Caco-2 (cell line): ENCODE measurements around the gene ZMYND8. TPM values are rescaled to one million over a fixed set of nuclear protein-coding genes. Genes with fewer than 3 reads are reported as not detected.

Experiments
- BruUV-seq: library from RNA; stranded (reverse); fragments of 400-500 nt; replicated peaks from 2 replicates; lab custom pipeline; 2021; lab: Mats Ljungman, UMichigan
- CTCF ChIA-PET: fragments of 300-600 bp; sonication (Branson Sonifier 250); formaldehyde crosslinking; loops from one replicate; lab custom pipeline; 2022; ENCODE audit warnings: antibody characterized with exemption; lab: Charles Lee
- POLR2A ChIA-PET: fragments of 300-600 bp; sonication (Branson Sonifier 250); formaldehyde crosslinking; loops from one replicate; lab custom pipeline; 2022; ENCODE audit warnings: antibody characterized with exemption; lab: Charles Lee
- DNase-seq, 2 experiments: peaks; one replicate each; pipeline versions ENCODE4 v3.0.0 to v3.0.0-alpha.2; 2020 to 2022
- H3K27me3 ChIP-seq: replicated peaks from 2 replicates; pipeline ENCODE4 v1.6.0; 2011; ENCODE audit warnings: low read length; ENCODE audit not compliant: control insufficient read depth, insufficient read depth
- H3K36me3 ChIP-seq: 2 replicates; pipeline ENCODE4 v1.5.1; 2011; ENCODE audit warnings: low read length; ENCODE audit not compliant: control insufficient read depth, insufficient read depth
- H3K4me1 ChIP-seq: fragments of 250-450 bp; sonication (Bioruptor Pico); 2 replicates; pipeline ENCODE4 v1.5.1; 2020; ENCODE audit warnings: mild to moderate bottlenecking
- H3K4me3 ChIP-seq: 2 replicates; pipeline ENCODE4 v1.5.1; 2011; ENCODE audit warnings: low read depth, mild to moderate bottlenecking, control low read depth, low read length
- H3K9me3 ChIP-seq: fragments of 250-450 bp; sonication (Bioruptor Pico); 2 replicates; pipeline ENCODE4 v1.5.1; 2020; ENCODE audit warnings: mild to moderate bottlenecking, moderate library complexity
- H3K27ac Mint-ChIP-seq: one replicate; pipeline ENCODE4 v1.8.0; 2022; ENCODE audit warnings: mixed read lengths; ENCODE audit not compliant: unreplicated experiment
- H3K27me3 Mint-ChIP-seq: one replicate; pipeline ENCODE4 v1.8.0; 2022; ENCODE audit warnings: mixed read lengths; ENCODE audit not compliant: insufficient read depth, unreplicated experiment
- H3K36me3 Mint-ChIP-seq: one replicate; pipeline ENCODE4 v1.8.0; 2022; ENCODE audit warnings: mild to moderate bottlenecking, mixed read lengths; ENCODE audit not compliant: insufficient read depth, unreplicated experiment
- H3K4me1 Mint-ChIP-seq: one replicate; pipeline ENCODE4 v1.8.0; 2022; ENCODE audit warnings: low read depth, mixed read lengths; ENCODE audit not compliant: unreplicated experiment
- H3K4me3 Mint-ChIP-seq: one replicate; pipeline ENCODE4 v1.8.0; 2022; ENCODE audit warnings: mild to moderate bottlenecking, moderate library complexity, mixed read lengths; ENCODE audit not compliant: unreplicated experiment
- H3K9me3 Mint-ChIP-seq: one replicate; pipeline ENCODE4 v1.8.0; 2022; ENCODE audit warnings: mixed read lengths; ENCODE audit not compliant: unreplicated experiment
- CTCF ChIP-seq, 2 experiments: fragments of 200-600 bp in 1 of 2; IDR thresholded peaks; 1 replicate in 1 of 2; 2 replicates in 1 of 2; pipeline versions ENCODE4 v1.5.1 to v1.8.0; 2011 to 2022; ENCODE audit warnings: antibody characterized with exemption in 1 of 2, control low read depth in 1 of 2, inconsistent platforms in 1 of 2, low read depth in 1 of 2, low read length in 1 of 2, mild to moderate bottlenecking in 1 of 2, moderate library complexity in 1 of 2; ENCODE audit not compliant: insufficient read depth in 1 of 2, severe bottlenecking in 1 of 2, unreplicated experiment in 1 of 2
- intact Hi-C: fragments of 100-400 bp; cut with micrococcal nuclease; formaldehyde crosslinking; loops from one replicate; pipeline ENCODE4 v1.10.0; 2022; ENCODE audit not compliant: unreplicated experiment
- total RNA-seq: library from RNA; stranded (reverse); gene quantifications from 2 replicates; pipeline ENCODE4 v1.2.3, GENCODE V29; 2022

ZMYND8 gene
- total RNA-seq, 1 experiment from 2014 or later: 194 TPM

- H3K4me3 Mint-ChIP-seq: peak overlapping the region; percentile 95
- peaks cover 45% of the 10 kb centered on the region for H3K4me1 ChIP-seq
Observed at GRCh38 chr20:47359530-47360296, 3.2 kb upstream of the ZMYND8 start.

GRCh38 chr20:47358672-47359529 is 2.4 kb upstream of the ZMYND8 start:
- Mint-ChIP-seq H3K4me1 (peaks cover 77% of the 10 kb centered on the region), H3K4me3 (peak overlapping the region; percentile 95), H3K27ac (peak overlapping the region; percentile 100), H3K9me3 (no peaks in the 10 kb centered on the region), H3K36me3 (peaks cover 54% of the 10 kb centered on the region), H3K27me3 (no peaks in the 10 kb centered on the region)
- H3K36me3 ChIP-seq: no peaks in the 10 kb centered on the region
- intact Hi-C loops: loop anchor here (1.0 to 2.0 kb wide), 6 partner anchors 14 to 159 kb away; no protein-coding TSS in a partner anchor
- peak; percentile 99 to 100 for DNase-seq
- peak overlapping the region; percentile 34 for H3K4me3 ChIP-seq
- ChIA-PET POLR2A (interaction anchor here (0.5 to 7.8 kb wide), 35 partner anchors 8 to 1495 kb away, joined by 3 to 140 read pairs (median 7); partner anchors contain the start of gene NCOA3), CTCF (interaction anchor here (0.5 to 10.2 kb wide), 28 partner anchors 8 to 644 kb away, joined by 3 to 306 read pairs (median 4); partner anchors contain the start of gene NCOA3)
- TF ChIP-seq CTCF (IDR thresholded peaks at IDR 0.05; ENCODE audit: insufficient read depth in 1 of 2, low read depth in 1 of 2, low read length in 1 of 2, severe bottlenecking in 1 of 2, unreplicated experiment in 1 of 2): no peak
- H3K4me1 ChIP-seq: peaks cover 53% of the 10 kb centered on the region
- BruUV-seq: TSS peak; percentile 12
- H3K9me3 ChIP-seq: no peaks in the 10 kb centered on the region
- no peaks in the 10 kb centered on the region for H3K27me3 ChIP-seq

More at GRCh38 chr20:47359530-47360296, 3.2 kb upstream of the ZMYND8 start:
- DNase-seq: no peak
- peaks cover 47% of the 10 kb centered on the region for H3K36me3 Mint-ChIP-seq
- ChIA-PET POLR2A (interaction anchor here (0.5 to 7.8 kb wide), 28 partner anchors 8 to 1494 kb away, joined by 3 to 140 read pairs (median 6); partner anchors contain the start of gene NCOA3), CTCF (interaction anchor here (0.6 to 10.2 kb wide), 23 partner anchors 10 to 263 kb away, joined by 3 to 306 read pairs (median 4); no protein-coding TSS in a partner anchor)
- peak overlapping the region; percentile 100 for H3K27ac Mint-ChIP-seq
- no peaks in the 10 kb centered on the region for H3K9me3 Mint-ChIP-seq
- Histone ChIP-seq H3K4me3 (no peak overlapping the region), H3K27me3 (no peaks in the 10 kb centered on the region), H3K9me3 (no peaks in the 10 kb centered on the region), H3K36me3 (no peaks in the 10 kb centered on the region)
- H3K27me3 Mint-ChIP-seq: no peaks in the 10 kb centered on the region
- no TSS peak for BruUV-seq
- no peak for TF ChIP-seq CTCF (IDR thresholded peaks at IDR 0.05; ENCODE audit: insufficient read depth in 1 of 2, low read depth in 1 of 2, low read length in 1 of 2, severe bottlenecking in 1 of 2, unreplicated experiment in 1 of 2)
- H3K4me1 Mint-ChIP-seq: peaks cover 69% of the 10 kb centered on the region
- intact Hi-C loops: loop anchor here (1.0 to 2.0 kb wide), 6 partner anchors 14 to 159 kb away; no protein-coding TSS in a partner anchor
